HepG2 (cell line): ENCODE results near the gene ZNF484. TPM values are rescaled to one million over a fixed set of nuclear protein-coding genes. Genes with fewer than 3 reads are reported as not detected.
"Not testable (repeated sequence)": the region's sequence is repeated elsewhere in the genome, so short reads cannot be mapped to it uniquely, and the experiment has no call there.

Experiments
- ATAC-seq: fragments of 200-7000 bp; cut with Tn5 transposase; 3 replicates; pipeline ENCODE4 v1.9.1; 2020; ENCODE audit warnings: mild to moderate bottlenecking, moderate library complexity
- BruUV-seq: library from RNA; stranded (reverse); fragments of 400-500 nt; replicated peaks from 2 replicates; lab custom pipeline; 2021; lab: Mats Ljungman, UMichigan
- CTCF ChIA-PET: fragments of 300-600 bp; formaldehyde crosslinking; extraction: SDS; loops from one replicate; lab custom pipeline; 2021; ENCODE audit warnings: low total read pairs, inconsistent platforms, low intra/inter-chr PET ratio; lab: Yijun Ruan, JAX
- POLR2A ChIA-PET: fragments of 350-600 bp; sonication (Branson Sonifier 250); formaldehyde crosslinking; loops from one replicate; lab custom pipeline; 2020; ENCODE audit warnings: antibody characterized with exemption, inconsistent platforms; lab: Yijun Ruan, JAX
- DNase-seq: peaks from one replicate; pipeline ENCODE4 v3.0.0-alpha.2; 2015; ENCODE audit warnings: low spot score
- FAIRE-seq: peaks from 3 replicates; lab custom pipeline; 2011; peaks lifted over from hg19 to GRCh38; lab: Jason Lieb, UNC
- H2AFZ ChIP-seq: one replicate; pipeline ENCODE4 v1.6.1; 2011; ENCODE audit warnings: low read length, inconsistent platforms
- H3K27ac ChIP-seq: fragments of 300-600 bp; 3 replicates; pipeline ENCODE4 v1.8.0; 2011; ENCODE audit warnings: mixed run types, mild to moderate bottlenecking, mixed read lengths, low read length, inconsistent platforms; ENCODE audit not compliant: insufficient read depth; ENCODE audit errors: extremely low read length
- H3K27me3 ChIP-seq, 2 experiments: fragments of 200-600 bp in 1 of 2; 2 replicates in 1 of 2; 3 replicates in 1 of 2; pipeline versions ENCODE4 v1.6.0 to v1.8.0; 2011; ENCODE audit warnings: low read length in 2 of 2, mild to moderate bottlenecking in 2 of 2, moderate library complexity in 2 of 2, inconsistent platforms in 1 of 2; ENCODE audit not compliant: insufficient read depth in 2 of 2, control insufficient read depth in 1 of 2
- H3K36me3 ChIP-seq, 2 experiments: fragments of 200-600 bp in 1 of 2; replicated peaks in 1 of 2; 2 replicates in 1 of 2; 3 replicates in 1 of 2; pipeline versions ENCODE4 v1.5.1 to v1.8.0; 2011; ENCODE audit warnings: low read length in 2 of 2, inconsistent platforms in 1 of 2; ENCODE audit not compliant: insufficient read depth in 2 of 2, control insufficient read depth in 1 of 2
- H3K4me1 ChIP-seq: 2 replicates; pipeline ENCODE4 v1.5.1; 2012; ENCODE audit warnings: low read length, inconsistent platforms; ENCODE audit not compliant: insufficient read depth
- H3K4me2 ChIP-seq: 2 replicates; pipeline ENCODE4 v1.6.0; 2011; ENCODE audit warnings: low read depth, low read length, inconsistent platforms
- H3K4me3 ChIP-seq, 3 experiments: fragments of 200-600 bp in 1 of 3; sonication (generic), shearing (Covaris generic) in 1 of 3; replicated peaks in 1 of 3; 2 replicates each; pipeline ENCODE4 v1.5.1; 2011 to 2016; ENCODE audit warnings: low read length in 3 of 3, inconsistent platforms in 2 of 3, low read depth in 2 of 3, mild to moderate bottlenecking in 2 of 3, control low read depth in 1 of 3, mixed read lengths in 1 of 3; ENCODE audit not compliant: insufficient read depth in 1 of 3
- H3K79me2 ChIP-seq: one replicate; pipeline ENCODE4 v1.6.1; 2011; ENCODE audit warnings: low read length, inconsistent platforms; ENCODE audit not compliant: insufficient read depth
- H3K9ac ChIP-seq: 2 replicates; pipeline ENCODE4 v1.6.0; 2011; ENCODE audit warnings: mild to moderate bottlenecking, low read depth, low read length, inconsistent platforms; ENCODE audit not compliant: insufficient read depth
- H3K9me3 ChIP-seq: 2 replicates; pipeline ENCODE4 v1.5.1; 2012; ENCODE audit warnings: mild to moderate bottlenecking, low read length
- H4K20me1 ChIP-seq: 2 replicates; pipeline ENCODE4 v1.6.0; 2011; ENCODE audit warnings: inconsistent platforms, mild to moderate bottlenecking, low read length, moderate library complexity; ENCODE audit not compliant: insufficient read depth
- CEBPG ChIP-seq: IDR thresholded peaks from 2 replicates; pipeline ENCODE4 v1.6.1; 2016
- DR1 ChIP-seq: sonication (generic); formaldehyde crosslinking; IDR thresholded peaks from 2 replicates; pipeline ENCODE4 v1.8.0; 2021; ENCODE audit warnings: mild to moderate bottlenecking, missing genetic modification reagents, inconsistent platforms
- HNF1B ChIP-seq: sonication (generic); formaldehyde crosslinking; IDR thresholded peaks from 2 replicates; pipeline ENCODE4 v1.5.1; 2020; ENCODE audit warnings: mild to moderate bottlenecking, moderate library complexity, missing genetic modification reagents
- KDM5B ChIP-seq: sonication (generic); formaldehyde crosslinking; IDR thresholded peaks from 2 replicates; pipeline ENCODE4 v1.4.0; 2020; ENCODE audit warnings: missing genetic modification reagents, mild to moderate bottlenecking, borderline replicate concordance
- MBNL3 ChIP-seq: fragments of 250-450 bp; sonication (Bioruptor Pico); conservative IDR thresholded peaks from 2 replicates; pipeline ENCODE4 v1.8.0; 2022; ENCODE audit warnings: mild to moderate bottlenecking, inconsistent platforms
- NFE2L2 ChIP-seq: fragments of 150-350 bp; IDR thresholded peaks from 2 replicates; pipeline ENCODE4 v1.6.1; 2014; ENCODE audit warnings: low read length
- TCF7 ChIP-seq: sonication (generic); IDR thresholded peaks from 2 replicates; pipeline ENCODE4 v1.6.1; 2016; ENCODE audit warnings: antibody characterized with exemption, low read depth
- ZNF335 ChIP-seq: sonication (generic); formaldehyde crosslinking; IDR thresholded peaks from 2 replicates; pipeline ENCODE4 v1.4.0; 2020; ENCODE audit warnings: missing genetic modification reagents
- ZNF564 ChIP-seq: sonication (generic); formaldehyde crosslinking; IDR thresholded peaks from 2 replicates; pipeline ENCODE4 v1.8.1; 2023; ENCODE audit warnings: mild to moderate bottlenecking, missing genetic modification reagents
- ZSCAN29 ChIP-seq: sonication (generic); formaldehyde crosslinking; conservative IDR thresholded peaks from 2 replicates; pipeline ENCODE4 v1.4.0; 2020; ENCODE audit warnings: mild to moderate bottlenecking, missing genetic modification reagents
- WGBS: methylation state at CpG from one replicate; pipeline ENCODE4 v1.1.6; 2017; ENCODE audit warnings: low lambda C conversion rate; 5-methylcytosine and 5-hydroxymethylcytosine counted together
- in situ Hi-C: cut with HindIII; loops from 2 replicates; pipeline ENCODE4 v1.10.0; 2017; ENCODE audit warnings: low pct_unique_long_range_greater_than_20kb; ENCODE audit not compliant: extremely low pct_ligation_motif_present
- intact Hi-C: fragments of 100-400 bp; cut with micrococcal nuclease; formaldehyde crosslinking; loops from one replicate; pipeline ENCODE4 v1.10.0; 2022; ENCODE audit not compliant: unreplicated experiment
- polyA plus RNA-seq, 8 experiments: library from polyadenylated mRNA; depleted of rRNA in 3 of 8; stranded (reverse) in 7 of 8; unstranded in 1 of 8; fragments of >200 nt; fragmentation: Illumina TruSeq in 4 of 8; extraction: Trizol in 4 of 8; gene quantifications; 2 replicates each; pipeline versions ENCODE4 v1.2.1 to v1.2.3, GENCODE V29; 2011 to 2016; ENCODE audit warnings: low read depth in 4 of 8, missing spikeins in 1 of 8, mixed read lengths in 1 of 8; ENCODE audit not compliant: insufficient read depth in 1 of 8
- total RNA-seq, 5 experiments: library from RNA; depleted of rRNA; stranded (reverse); fragments of >200 nt; fragmentation: Illumina TruSeq; extraction: Trizol; gene quantifications; 2 replicates each; pipeline ENCODE4 v1.2.3, GENCODE V29; 2016; ENCODE audit warnings: low read depth in 1 of 5

Gene ZNF484
- total and polyA plus RNA-seq, 2 of the 13 experiments (the other 11 are each of a cell fraction or from before 2014, with no cell fraction given) = 0.96 to 7.2 TPM

DNA sequence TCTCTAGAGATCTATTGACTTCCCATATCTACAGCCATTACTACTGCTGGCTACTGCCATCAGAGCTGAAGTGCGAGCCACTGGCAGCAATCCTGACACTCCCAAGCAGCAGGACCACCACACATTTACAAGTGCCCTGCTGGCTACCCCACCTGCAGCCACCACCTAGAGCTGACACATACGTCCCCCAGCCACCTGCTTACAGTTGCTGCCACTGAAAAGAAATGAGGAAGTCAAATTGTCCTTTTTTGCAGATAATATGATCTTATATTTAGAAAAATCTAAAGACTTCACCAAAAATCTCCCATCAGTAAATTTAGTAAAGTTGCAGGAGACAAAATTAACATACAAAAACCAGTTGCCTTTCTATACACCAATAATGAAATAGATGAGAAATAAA, 48.4 kb downstream of the ZNF484 start (continued):
- no peak for TF ChIP-seq ZNF335 (CRISPR knock-in tag)

- POLR2A ChIA-PET, H3K9me3 ChIP-seq, H3K27me3 ChIP-seq, H3K9ac ChIP-seq, H3K27ac ChIP-seq, H3K79me2 ChIP-seq, BruUV-seq, H2AFZ ChIP-seq, H3K36me3 ChIP-seq, H4K20me1 ChIP-seq, H3K4me2 ChIP-seq, in situ Hi-C loops, FAIRE-seq, DNase-seq, CTCF ChIA-PET, ATAC-seq, H3K4me1 ChIP-seq, intact Hi-C loops, H3K4me3 ChIP-seq: not testable (repeated sequence)
- 6% methylated on average over 2 of the region's 2 CpGs for WGBS
Measured at GRCh38 chr9:92825065-92825464, 52.8 kb downstream of the ZNF484 start.

DNA sequence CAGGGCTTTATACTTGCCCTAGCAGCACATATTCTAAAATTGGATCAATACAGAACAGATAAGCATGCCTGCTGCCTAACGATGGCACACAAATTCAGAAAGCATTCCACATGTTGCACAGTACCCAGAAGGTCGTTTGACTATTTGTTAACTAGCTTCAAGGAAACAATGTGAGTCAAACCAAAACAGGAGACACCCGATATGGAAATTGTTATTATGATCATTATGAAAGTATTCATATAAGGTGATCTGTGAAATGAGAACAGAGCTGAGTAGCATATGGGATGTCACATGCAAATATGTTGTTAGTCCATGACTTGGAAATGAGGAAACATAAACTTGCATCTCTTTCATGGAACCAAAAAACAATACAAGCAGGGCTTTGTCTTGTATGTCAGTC, 56.9 kb downstream of the ZNF484 start:
- CTCF ChIA-PET = no interaction called here
- Histone ChIP-seq H2AFZ (no peak overlapping the region), H3K9ac (no peak overlapping the region), H3K27me3 (peaks cover 0 to 6% of the 10 kb centered on the region in 2 experiments; a peak in 1 of 5 replicates), H3K4me1 (peaks cover 9% of the 10 kb centered on the region; the same call in 1 of the 2 replicates), H4K20me1 (no peaks in the 10 kb centered on the region), H3K27ac (no peak overlapping the region), H3K4me3 (no peak overlapping the region), H3K9me3 (no peaks in the 10 kb centered on the region), H3K36me3 (no peaks in the 10 kb centered on the region), H3K4me2 (no peak overlapping the region), H3K79me2 (no peaks in the 10 kb centered on the region)
- WGBS = 21% methylated on average over 3 of the region's 3 CpGs
- ATAC-seq = no peak
- in situ Hi-C loops = no loop called here
- no TSS peak for BruUV-seq
- DNase-seq = no peak
- POLR2A ChIA-PET = no interaction called here
- TF ChIP-seq ZNF564 (CRISPR knock-in tag) (no peak), KDM5B (no peak), CEBPG (CRISPR knock-in tag) (no peak), DR1 (CRISPR knock-in tag) (no peak), HNF1B (CRISPR knock-in tag) (no peak), NFE2L2 (no peak), TCF7 (no peak), ZSCAN29 (CRISPR knock-in tag) (no peak), MBNL3 (CRISPR knock-in tag) (no peak)
- no peak for FAIRE-seq
- intact Hi-C loops = no loop called here
